Activated T-cell treated with anti-CD3 and anti-CD28 coated beads for 48 hours (primary cell): ENCODE results near the gene CHPT1.

ENCODE experiments used
- DNase-seq: peaks from one replicate; pipeline ENCODE4 v3.0.0-alpha.2; 2020; ENCODE audit warnings: low read depth

CHPT1 gene

DNA sequence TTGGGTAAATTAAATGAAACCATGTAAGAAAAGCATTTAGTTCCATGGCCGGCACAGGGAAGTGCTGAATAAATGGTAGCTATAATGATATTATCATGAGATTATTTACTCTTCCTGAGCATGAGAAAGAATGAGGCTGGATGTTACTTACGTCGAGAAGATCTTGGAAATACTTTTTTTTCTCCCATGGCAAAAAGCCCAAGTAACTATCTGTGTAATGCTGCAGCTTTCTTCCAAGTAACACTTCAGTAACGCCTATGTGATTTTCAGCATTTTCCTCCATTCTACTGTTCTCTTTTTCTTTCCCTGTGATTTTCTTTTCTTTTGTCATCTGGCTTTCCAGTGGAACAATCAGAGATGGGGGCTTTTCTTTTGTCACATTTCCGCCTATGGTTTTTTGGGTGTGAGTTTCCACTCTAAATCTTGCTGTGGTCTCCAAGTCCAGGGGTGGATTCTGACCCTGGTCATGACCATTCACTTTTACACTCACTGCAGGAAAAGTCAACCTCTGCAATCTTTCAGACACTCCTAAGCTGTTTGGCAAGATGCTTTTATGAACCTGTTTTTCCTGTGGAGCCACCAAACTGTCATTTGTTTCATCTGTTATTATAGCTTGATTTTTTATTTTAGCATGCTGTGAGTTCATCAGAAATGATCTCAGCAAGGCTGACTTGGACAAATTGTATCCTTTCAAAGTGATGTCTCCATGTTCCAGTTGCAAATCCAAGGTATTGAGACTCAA lies 66.8 kb downstream of the CHPT1 start:
- DNase-seq: no peak

DNA sequence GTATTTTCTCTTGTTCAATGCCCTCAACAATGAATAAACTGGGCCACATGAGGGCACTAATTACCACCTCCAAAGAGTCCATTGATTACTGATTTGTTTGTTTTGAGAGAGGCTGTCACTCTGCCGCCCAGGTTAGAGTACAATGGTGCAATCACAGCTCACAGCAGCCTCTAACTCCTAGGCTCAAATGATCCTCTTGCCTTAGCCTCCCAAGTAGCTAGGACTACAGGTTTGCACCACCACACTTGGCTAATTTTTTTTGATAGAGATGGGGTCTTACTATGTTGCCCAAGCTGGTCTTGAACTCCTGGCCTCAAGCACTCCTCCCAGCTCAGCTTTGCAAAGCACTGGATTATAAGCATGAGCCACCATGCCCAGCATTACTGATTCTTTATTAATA lies 70.1 kb downstream of the CHPT1 start:
- no peak for DNase-seq

DNA sequence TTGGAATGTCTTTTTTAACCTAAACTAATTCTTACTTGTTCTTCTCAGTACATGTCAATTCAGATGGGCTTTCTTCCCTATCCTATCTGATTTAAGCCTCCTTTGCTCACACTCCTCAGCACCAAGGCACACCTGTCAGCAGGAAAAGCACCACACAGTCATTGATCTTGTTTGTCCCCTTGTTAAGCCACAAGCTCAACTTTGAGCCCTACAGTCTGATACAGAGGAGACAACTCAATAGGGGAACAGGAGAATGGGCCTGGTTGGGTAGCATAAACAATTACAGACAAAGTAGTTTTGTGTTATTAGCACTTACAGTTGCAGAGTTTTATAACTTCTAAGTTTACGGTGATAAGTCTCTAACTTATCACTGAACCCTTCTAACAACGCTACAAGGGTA lies 71.3 kb downstream of the CHPT1 start:
- DNase-seq: no peak

DNA sequence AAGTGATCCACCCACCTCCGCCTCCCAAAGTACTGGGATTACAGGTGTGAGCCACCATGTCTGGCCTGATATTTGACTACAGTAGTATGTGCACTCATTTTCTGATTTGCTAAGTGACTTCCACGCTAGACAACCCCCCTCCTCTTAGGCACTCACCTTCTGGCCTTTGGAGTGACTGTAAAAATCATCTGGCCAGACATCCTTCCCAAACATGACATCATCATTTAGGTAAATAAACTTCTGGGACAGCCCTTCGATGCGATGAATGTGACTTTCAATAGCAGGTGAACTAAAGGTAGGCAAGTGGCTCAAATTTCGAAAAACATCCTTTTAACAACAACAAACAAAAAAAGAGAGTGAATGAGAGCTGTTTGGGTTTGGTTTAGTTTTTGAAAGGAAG lies 72.4 kb downstream of the CHPT1 start:
- DNase-seq: no peak

DNA sequence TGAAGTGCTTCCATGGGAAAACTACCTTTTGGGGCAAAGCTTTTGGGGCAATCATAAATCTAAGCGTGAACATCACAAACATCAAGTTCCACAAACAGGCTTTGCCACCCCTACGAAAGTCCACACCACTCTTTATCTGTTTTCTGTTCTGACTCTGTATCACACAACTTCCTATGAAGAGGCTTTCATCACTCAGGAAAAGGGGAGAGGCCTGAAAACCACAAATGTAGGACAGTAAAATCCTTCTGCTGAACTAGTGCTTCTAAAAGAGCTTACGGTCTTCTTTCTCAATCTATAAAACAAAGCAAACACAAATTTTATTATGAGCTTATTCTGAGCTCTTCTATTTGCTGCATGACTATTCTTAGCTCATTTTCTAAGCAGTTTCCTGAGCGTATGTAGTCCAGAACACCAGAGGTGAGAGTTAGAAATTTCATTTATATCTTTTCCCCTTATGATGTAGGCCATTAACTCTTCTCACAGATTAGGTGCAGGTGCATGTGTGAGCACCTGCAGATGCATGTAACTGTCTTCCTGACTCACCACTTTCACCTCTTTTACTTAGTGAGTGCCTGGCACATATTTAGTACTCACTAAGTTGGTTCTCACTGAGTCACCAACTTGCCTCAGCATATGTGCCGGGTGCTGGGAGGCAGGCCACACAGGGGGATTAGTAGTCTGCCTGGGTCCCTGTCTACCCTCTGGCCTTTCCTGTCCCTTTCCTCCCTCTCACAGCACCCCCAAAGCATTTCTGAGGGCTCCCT lies 74.8 kb downstream of the CHPT1 start:
- DNase-seq: no peak

DNA sequence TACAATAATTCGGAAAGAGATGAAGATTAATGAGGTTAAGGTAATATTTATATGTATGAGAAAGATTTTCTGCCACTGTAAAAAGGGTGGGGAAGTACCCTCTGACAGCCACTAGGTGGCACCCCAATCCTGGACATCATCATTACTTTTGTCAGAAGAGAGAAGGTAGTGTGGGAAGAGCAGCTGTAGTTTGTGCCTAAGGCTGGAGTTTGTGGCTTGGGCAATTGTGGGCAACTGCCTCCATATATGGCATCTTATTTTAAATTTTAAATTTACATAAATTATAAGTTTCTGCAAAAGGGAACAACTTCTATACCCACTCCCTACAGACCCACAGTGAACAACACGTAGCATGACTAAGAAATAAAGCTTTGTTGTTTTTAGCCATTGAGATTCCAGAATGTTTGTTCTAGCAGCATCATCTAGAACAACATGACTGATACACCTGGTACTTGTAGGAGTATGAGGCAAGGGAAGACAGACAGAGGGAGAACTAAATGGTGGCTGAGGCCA lies 76.3 kb downstream of the CHPT1 start:
- DNase-seq: peak; percentile 35

GRCh38 chr12:101775816-101776215 lies 78.4 kb downstream of the CHPT1 start:
- no peak for DNase-seq

GRCh38 chr12:101777485-101777884 lies 80.0 kb downstream of the CHPT1 start:
- DNase-seq: no peak

DNA sequence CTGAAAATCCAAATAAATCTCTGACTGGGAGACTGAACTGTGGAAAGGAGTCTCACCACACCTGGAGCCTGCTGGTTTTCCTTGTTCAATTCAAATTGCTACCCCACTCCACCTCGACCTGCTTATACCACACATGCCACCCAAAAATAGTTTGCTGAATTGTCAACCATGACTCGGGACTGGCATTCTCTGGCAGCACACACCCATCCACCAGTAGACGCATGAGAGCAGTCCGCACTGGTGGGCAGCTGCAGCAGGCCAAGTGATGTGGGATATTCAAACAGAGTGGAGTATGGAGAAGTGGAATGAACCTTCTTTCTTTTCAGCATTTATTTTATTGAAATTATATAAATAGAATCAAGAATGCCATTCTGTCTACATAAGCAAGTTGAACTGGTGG lies 80.5 kb downstream of the CHPT1 start:
- no peak for DNase-seq
